ENCODE results near the gene ASCL2.

Gene ASCL2

GRCh38 chr11:2308713-2309112, 38.3 kb upstream of the ASCL2 start:
- no peak for DNase-seq (ENCODE audit: low spot score)

DNA sequence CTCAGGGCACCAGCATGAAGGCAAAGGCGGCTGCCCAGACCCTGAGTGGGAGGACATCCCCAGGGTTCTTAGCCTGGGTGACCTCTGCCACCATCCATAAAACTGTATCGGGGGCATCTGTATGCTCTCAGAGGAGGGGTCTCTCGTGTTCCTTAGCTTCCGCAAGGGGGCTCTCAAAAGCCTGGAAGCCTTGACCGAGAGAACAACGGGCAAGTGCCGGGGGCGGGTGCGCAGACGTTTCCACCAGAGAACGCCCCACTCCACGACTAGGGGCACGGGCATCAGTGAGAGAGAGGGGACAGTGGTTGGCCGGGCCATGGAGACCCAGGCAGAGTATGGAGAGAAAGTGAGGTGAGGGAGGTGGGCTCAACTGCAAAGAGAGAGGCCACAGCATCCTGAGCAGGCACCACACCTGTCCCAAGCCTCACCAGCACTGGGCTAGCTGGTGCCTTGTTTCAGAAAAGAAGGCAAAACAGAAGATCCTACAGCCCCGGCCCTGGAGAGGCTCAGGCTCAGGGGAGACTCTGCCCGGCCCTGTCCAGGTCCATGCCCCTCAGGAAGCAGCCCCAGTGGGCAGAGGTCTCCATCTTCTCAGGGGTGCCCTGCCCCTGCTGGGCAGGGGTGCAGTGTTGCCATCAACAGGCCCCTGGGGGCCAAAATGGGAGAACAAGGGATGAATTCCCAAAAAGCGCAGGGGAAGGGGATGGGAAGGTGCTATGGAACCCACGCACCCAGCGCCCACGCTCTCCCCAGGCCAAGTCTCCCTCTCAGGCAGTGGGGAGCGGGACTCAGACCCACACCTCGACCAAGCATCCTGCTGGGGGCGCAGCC, 37.3 kb upstream of the ASCL2 start:
- DNase-seq (ENCODE audit: low spot score) = no peak

DNA sequence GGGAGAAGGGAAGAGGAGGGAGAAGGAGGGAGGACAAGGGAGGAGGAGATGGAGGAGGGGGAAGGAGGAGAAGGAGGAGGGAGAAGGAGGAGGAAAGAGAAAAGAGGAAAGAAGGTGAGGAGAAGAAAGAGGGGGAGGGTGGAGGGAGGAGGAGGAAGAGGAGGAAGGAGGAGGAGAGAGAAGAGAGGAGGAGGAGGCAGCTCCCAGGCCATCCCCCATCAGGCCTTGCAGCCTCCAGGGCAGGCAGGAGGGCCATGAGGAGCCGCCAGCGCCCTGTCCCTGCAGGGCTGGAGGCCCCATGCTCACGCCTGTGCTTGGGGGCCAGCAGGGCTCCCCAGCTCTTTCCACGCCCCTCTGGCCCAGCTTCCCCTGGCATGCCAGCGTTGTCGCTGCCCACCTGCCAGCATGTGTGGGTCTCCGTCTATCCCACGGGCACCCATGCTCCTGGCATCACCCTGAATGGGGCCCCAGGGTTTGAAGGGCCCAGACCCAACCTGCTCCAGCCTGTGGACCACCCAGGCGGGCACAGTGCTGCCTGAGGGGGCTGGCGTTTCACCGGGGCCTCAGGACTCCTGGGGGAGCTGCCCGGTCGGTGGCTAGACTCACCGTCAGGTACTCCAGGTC, 36.6 kb upstream of the ASCL2 start:
- no peak for DNase-seq (ENCODE audit: low spot score)

DNA sequence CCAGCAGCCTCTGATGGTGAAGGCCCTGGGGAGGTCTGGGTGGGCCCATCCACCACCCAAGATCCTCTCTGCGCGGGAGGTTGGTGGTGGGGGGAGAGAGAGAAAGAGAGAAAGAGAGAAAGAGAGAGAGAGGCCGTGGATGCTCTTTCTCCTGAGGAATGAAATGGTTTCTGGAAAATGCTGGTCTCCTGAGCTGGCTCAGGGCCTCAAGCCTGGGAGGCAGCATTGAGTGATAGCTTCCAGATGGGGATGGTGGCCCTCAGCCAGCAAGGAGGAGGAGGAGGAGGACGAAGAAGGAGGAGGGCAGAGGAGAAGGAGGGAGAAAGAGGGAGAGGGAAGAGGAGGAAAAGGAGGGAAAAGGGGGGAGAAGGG, 36.0 kb upstream of the ASCL2 start:
- DNase-seq (ENCODE audit: low spot score) = no peak

DNA sequence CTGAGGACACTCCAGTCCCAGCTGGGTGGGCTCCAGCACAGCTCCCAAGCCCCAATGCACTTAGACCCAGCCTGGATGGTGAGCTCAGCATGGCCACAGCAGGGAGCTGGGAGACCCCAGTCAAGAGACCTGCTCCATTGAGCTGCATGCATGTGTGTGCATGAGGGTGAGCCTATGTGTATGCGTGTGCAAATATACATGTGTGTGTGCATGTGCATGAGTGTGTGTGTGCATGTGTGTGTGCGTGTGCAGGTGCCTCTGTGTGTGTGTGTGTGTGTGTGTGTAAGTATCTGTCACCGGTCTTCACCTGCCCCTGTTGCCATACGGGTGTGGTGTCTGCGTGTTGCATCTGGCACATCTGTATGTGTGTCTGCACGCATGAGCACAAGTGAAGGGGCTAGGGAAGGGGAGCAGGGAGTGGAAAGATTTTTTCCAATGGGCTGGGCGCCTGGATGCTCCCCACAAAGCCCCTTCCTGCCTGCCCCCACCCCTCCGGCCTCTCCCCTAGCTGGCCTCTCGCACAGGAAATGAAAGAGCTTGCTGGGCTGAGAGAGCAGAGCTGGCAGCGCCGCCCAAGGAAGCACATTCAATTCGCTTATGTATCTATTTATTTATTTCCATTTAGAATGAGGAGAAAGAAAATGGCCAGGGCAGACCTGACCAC, 35.5 kb upstream of the ASCL2 start:
- no peak for DNase-seq (ENCODE audit: low spot score)

GRCh38 chr11:2305140-2305778, 34.9 kb upstream of the ASCL2 start:
- DNase-seq (ENCODE audit: low spot score) = peak; percentile 68

GRCh38 chr11:2304506-2305139, 34.2 kb upstream of the ASCL2 start:
- DNase-seq (ENCODE audit: low spot score) = no peak

DNA sequence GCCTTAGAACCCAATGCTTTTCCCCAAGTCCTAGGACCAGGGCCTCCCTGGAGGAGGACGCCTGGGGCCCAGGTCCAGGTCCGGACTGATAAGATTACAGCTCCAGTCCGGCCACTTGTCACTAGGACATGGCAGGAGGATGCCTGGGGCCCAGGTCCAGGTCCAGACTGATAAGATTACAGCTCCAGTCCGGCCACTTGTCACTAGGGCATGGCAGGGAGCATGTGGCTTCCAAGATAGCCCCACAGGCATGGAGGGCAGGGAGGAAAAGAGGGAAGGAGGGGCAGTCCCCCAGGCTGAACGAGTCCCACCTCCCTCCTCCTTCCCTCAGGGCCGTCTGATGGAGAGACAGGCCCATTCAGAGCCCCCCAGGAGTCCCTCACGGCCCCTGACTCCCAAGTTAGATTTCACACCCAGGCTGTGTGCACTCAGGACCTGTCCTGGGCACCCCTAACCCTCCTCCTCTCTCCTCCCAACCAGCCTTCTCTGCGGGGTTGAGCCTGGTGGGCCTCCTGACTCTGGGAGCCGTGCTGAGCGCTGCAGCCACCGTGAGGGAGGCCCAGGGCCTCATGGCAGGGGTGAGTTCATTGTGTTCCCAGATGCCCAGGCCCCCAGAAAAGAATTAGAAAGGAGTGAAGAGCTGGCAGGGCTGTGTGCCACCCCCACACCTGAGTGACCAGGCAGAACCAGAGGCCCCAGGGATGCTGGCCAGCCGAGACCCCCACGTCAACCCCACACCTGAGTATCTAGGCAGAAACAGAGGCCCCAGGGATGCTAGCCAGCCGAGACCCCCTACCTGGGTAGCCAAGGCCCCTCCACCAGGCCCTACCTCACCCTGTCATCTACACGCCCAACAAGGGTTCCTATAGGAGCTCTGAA, 33.5 kb upstream of the ASCL2 start:
- DNase-seq (ENCODE audit: low spot score) = no peak

- DNase-seq (ENCODE audit: low spot score) = no peak
Measured at GRCh38 chr11:2302896-2303626, 32.7 kb upstream of the ASCL2 start.

GRCh38 chr11:2302306-2302895, 32.0 kb upstream of the ASCL2 start:
- DNase-seq (ENCODE audit: low spot score) = no peak

GRCh38 chr11:2301631-2302305, 31.4 kb upstream of the ASCL2 start, which contains the start of the genes C11orf21 and TSPAN32:
C11orf21 (minus strand) TSS chr11:2301918; CDS start chr11:2301808, 110 bp downstream.
TSPAN32 (plus strand) TSS chr11:2302013; CDS start chr11:2302150, 137 bp downstream.
- no peak for DNase-seq (ENCODE audit: low spot score)

DNA sequence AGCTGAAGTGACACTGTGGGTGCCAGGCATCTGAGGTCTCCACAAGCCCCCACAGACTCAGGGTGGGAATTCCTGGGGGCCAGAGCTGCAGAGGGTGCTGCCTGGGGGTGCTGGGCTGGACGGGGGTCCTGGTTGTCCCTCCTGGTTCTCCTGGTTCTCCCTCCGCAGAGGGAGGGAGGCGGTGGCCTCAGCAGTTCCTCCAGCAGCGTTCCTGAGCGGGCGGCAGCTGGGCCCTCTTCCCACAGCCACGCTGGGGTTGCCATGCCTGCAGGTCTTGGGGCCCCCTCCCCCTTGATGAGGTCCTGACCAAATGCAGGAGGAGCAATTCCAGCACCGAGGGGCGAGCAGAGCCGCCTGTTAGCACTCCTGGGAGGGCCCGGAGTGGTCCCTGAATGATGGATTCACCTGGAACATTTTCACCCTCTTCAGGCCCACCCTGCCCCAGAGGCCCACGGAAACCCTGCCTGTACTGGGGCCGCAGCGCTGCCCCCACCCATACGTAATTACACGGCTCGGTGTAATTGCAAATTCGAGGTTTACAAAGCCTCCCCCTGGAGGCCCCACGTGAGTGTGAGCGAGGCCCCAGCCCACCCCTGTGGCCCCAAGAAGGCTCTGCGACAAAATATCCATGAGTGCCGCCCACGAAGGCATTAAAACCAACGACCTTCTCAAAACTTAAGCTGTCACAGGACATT, 30.7 kb upstream of the ASCL2 start:
- no peak for DNase-seq (ENCODE audit: low spot score)

DNA sequence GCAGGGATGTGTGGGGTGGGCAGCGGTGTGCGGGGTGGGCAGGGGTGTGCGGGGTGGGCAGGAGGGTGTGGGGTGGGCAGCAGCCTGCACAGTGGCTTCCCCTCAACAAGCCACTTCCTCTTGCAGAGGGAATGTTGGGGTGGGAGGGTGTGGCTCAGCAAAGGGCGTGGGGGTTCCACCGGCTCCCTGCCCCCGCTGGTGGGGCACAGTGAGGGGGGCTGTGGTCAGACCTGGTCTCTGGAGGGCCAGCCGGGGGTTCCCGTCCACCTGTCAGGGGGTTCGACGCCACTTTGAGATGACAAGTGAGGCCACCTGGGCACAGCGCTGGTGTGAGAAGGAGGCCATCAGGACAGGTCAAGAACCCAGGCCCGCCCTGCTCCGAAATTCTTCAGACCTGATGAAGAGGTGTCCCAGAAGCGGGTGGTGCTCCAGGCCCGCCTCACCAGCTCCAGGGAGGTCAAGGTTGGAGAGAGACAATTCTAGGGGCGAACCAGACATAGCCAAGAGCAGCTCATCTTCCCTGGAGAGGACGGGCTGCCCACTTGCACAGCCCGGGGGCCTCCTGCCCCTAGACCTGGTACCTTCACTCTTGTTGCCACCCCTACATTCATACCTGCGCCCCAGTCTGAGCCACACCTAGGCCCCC, 30.0 kb upstream of the ASCL2 start:
- no peak for DNase-seq (ENCODE audit: low spot score)

- no peak for DNase-seq (ENCODE audit: low spot score)
Measured at GRCh38 chr11:2299773-2300172, 29.4 kb upstream of the ASCL2 start.

- DNase-seq (ENCODE audit: low spot score) = peak; percentile 51
Measured at GRCh38 chr11:2298795-2299761, 28.7 kb upstream of the ASCL2 start.

DNA sequence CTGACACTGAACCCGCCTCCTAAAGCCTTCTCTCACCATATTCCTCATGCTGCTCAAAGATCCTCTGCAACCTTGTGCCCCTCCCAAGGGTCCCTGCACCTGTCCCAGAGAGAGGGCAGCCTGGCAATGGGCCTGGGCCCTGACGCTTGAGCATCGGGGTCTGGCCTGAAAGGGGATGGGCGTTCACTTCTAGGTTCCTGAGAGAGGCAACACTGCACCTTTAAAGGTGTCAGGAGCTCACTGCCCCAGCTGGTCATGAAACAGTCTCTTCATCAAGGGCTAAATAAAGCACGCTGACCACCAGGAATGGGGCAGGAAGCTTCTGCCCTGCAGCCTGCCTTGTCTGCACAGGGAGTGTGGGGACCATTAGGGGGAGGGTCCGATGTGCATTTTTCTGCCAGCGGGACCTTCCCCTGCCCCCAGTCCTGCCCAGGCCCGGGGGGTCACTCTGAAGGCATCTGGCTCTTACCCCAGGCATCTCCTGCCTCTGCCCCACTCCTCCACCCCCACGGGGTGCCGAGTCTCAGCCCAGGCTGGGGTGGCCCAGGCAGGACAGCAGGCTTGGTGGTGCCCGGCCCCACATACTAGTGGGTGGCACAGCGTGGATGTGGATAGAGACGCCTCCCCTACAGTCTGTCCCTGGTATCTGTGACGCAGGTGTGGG, 27.9 kb upstream of the ASCL2 start:
- no peak for DNase-seq (ENCODE audit: low spot score)

All from HuH-7.5 (cell line).